Prostate gland (tissue), 2 donors: Measurements from ENCODE around the gene HOXC5.

ENCODE experiments used
- POLR2A ChIP-seq: fragments of 450-650 bp; IDR thresholded peaks from one replicate; pipeline ENCODE4 v1.6.1; 2016; ENCODE audit warnings: antibody characterized with exemption, mild to moderate bottlenecking
- POLR2AphosphoS5 ChIP-seq: sonication (generic); formaldehyde crosslinking; IDR thresholded peaks from one replicate; pipeline ENCODE4 v1.6.1; 2017; ENCODE audit warnings: antibody characterized with exemption
- TF ChIP-seq, protein P1 (sequence below), 4 experiments: fragments of 200-600 bp in 2 of 4; fragments of 450-650 bp in 2 of 4; sonication (generic) in 2 of 4; IDR thresholded peaks; 1 replicate in 3 of 4; 2 replicates in 1 of 4; pipeline ENCODE4 v1.5.1; 2016 to 2019; ENCODE audit warnings: antibody characterized with exemption in 4 of 4, mild to moderate bottlenecking in 2 of 4, moderate library complexity in 2 of 4

DNA sequence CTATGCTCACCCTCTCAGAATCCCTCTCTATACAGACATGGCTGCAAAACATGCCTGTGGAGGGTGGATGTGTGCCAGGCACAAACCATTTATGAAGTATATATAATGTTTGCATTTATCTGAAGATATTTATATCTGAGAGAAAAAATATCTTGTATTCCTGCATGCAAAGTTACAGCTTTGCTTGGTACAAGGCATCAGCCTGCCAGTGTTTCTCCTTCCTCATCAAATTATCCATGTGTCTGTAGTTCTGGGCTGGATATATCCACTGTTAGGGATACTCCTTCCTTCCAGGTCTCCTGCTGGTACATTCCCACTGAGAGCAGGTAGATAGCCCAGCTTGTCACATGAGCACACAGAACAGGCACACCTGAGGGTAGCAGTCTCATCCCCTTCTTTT, 32.8 kb downstream of the HOXC5 start:
- TF ChIP-seq, protein P1, sequence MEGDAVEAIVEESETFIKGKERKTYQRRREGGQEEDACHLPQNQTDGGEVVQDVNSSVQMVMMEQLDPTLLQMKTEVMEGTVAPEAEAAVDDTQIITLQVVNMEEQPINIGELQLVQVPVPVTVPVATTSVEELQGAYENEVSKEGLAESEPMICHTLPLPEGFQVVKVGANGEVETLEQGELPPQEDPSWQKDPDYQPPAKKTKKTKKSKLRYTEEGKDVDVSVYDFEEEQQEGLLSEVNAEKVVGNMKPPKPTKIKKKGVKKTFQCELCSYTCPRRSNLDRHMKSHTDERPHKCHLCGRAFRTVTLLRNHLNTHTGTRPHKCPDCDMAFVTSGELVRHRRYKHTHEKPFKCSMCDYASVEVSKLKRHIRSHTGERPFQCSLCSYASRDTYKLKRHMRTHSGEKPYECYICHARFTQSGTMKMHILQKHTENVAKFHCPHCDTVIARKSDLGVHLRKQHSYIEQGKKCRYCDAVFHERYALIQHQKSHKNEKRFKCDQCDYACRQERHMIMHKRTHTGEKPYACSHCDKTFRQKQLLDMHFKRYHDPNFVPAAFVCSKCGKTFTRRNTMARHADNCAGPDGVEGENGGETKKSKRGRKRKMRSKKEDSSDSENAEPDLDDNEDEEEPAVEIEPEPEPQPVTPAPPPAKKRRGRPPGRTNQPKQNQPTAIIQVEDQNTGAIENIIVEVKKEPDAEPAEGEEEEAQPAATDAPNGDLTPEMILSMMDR (IDR thresholded peaks at IDR 0.05) = no peak
- TF ChIP-seq POLR2AphosphoS5 (no peak), POLR2A (no peak)
